HG03175 (cell line): ENCODE measurements around the gene CD44.

Source experiments
- ATAC-seq: cut with Tn5 transposase; IDR thresholded peaks from one replicate; pipeline ENCODE4 v1.9.1; 2021; ENCODE audit warnings: mild to moderate bottlenecking, moderate library complexity; ENCODE audit not compliant: unreplicated experiment

CD44 gene

DNA sequence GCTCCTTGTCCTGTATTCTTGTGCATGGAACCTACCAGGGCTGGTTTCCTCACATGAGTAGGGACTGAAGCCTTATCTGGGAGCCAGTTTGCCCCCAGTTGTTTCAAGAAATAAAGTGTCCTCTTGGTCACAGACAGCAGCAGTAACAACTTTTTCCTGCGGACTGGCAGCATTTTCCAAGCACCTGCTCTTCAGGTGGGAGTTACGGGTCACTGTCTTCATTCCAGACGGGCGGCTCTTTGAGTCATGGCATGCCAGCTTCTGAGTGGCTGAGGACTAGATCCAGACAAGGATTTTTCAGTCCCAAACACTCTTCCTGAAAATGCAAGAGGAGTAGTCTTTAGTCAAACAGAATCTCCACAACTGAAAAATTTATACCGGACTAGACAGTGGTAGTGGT lies 2.7 kb upstream of the CD44 start:
- ATAC-seq, result no peak

GRCh38 chr11:35138058-35138457 lies 913 bp upstream of the CD44 start:
- no peak for ATAC-seq

DNA sequence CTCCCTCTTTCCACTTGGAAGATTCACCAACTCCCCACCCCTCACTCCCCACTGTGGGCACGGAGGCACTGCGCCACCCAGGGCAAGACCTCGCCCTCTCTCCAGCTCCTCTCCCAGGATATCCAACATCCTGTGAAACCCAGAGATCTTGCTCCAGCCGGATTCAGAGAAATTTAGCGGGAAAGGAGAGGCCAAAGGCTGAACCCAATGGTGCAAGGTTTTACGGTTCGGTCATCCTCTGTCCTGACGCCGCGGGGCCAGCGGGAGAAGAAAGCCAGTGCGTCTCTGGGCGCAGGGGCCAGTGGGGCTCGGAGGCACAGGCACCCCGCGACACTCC lies 397 bp upstream of the CD44 start:
- ATAC-seq, result no peak

- no peak for ATAC-seq
These were observed 831 bp downstream of the CD44 start for GRCh38 chr11:35139722-35140282.

DNA sequence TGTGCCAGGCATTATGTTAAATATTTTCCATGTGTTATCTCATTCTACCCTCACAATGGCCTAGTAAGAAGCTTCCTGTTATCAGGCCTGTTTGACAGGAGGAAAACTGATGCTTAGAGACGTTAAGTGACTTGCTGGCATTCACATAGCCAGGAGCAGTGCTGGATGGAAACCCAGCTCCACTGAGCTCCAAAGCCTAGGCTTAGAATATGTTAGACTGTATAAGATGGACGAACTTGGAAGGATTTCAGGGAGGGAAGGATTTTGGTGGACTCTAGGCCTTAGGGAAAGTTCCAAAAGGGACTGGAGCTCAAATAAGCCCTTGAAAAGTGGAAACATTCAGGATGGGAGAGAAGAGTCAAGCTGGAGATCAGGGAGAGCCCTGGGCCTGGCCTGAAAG lies 2.1 kb downstream of the CD44 start:
- ATAC-seq, result no peak

- no peak for ATAC-seq
These were observed 2.6 kb downstream of the CD44 start for GRCh38 chr11:35141571-35141971.

- ATAC-seq, result no peak
These were observed 3.6 kb downstream of the CD44 start for GRCh38 chr11:35142481-35143075.

DNA sequence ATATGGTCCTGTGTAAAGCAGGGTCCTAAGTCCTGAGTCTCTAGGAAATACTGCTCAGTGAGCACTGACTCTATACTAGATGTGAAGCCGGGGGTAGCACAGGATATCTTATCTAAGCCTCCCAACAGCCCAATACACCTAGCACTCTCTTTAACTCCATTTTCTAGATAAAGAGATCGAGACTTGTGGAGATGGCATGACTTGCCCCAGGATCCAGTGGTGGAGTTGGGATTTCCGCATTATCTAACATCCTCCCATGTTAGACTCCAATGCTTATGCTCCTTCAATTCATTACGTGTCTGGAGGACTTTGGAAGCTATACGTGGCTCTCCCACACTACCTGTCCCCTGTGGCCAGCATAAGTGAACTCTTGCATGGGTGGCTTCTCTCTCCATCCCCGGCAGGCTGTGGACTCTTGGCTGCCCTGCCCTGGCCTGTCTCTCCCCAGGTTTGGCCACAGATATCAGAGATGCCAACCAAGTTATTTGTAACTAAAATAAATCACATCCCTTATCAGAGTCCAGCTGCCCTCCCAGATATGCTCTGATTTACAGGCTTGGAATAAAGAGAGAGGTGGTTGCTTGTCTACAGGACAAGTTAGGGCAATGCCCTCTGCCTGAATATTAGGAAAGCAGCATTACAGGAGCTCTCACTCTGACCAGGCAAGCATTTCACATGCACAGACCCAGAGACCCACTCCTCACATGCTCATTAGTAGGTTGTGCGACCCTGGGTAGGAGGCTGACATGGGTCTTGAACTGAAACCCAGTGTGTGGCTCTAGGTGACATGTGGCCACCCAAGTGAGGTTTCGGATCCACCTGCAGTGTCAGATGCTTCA lies 4.5 kb downstream of the CD44 start:
- no peak for ATAC-seq

DNA sequence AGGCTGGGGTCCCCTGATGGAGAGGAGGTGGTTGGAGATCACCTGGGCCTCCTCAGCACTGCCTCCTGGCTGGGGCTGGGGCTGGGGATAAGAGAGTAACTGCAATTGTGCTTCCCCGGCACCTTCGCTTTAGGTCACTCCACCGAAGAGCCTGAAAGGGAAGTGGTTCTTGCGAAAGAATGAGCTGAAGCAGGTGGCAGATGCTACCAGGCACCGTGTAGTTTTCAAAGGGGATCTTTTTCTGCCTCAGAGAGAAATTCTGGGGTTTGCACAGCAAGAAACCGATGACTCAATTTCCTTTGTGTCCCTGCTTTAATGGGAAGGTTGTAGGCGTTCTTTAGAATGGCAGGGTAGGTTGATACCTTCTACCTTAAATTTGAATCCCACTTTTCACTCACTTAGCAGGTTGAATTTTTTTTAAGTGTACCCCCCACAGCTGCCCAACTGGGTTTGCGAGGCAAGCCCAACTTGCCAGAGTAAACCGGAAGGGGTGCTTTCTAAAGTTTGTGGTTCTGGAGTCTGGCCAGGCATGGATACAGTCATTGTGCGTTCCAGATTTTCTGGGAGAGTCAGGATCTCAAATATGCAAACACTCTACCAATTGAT lies 5.3 kb downstream of the CD44 start:
- ATAC-seq, result peak; percentile 47

DNA sequence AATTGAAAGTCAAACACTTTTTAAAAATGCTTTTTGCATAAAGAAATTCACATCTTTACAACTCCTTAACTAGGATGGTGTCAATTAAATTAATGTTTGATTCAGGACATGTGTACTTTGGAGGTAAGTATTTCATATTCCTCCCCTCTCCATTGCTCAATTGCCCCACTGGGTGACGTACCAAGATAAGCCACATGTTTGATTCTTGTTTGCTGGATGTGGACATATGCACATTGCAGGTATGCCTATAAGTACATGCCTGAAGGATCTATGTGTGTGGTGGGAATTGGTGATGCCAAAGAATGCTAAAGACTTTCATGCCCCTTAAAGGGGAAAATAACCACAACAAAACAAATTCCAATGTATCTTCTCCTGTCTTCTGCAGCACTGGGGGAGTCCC lies 5.8 kb downstream of the CD44 start:
- ATAC-seq, result no peak

GRCh38 chr11:35145271-35145670 lies 6.3 kb downstream of the CD44 start:
- peak; percentile 69 for ATAC-seq

- peak; percentile 29 for ATAC-seq
These were observed 7.1 kb downstream of the CD44 start for GRCh38 chr11:35146074-35146521.

DNA sequence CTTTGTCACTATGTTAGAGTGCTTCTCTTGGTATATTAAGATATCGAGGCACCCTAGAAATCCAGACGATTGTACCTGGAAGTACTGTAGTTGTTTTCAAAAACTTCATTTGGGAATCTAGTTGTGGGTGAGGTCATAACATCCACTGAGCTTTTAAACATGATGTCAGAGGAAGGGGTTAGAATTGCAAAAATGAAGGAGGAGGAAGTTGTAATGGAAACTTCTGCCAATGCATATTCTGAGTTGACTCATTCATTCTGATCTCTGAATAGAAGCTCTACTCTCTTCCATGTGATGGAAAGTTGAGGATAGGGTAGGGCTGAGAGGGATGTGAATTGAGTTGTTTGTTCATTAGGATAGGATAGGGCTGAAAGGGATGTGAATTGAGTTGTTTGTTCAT lies 7.7 kb downstream of the CD44 start:
- no peak for ATAC-seq

DNA sequence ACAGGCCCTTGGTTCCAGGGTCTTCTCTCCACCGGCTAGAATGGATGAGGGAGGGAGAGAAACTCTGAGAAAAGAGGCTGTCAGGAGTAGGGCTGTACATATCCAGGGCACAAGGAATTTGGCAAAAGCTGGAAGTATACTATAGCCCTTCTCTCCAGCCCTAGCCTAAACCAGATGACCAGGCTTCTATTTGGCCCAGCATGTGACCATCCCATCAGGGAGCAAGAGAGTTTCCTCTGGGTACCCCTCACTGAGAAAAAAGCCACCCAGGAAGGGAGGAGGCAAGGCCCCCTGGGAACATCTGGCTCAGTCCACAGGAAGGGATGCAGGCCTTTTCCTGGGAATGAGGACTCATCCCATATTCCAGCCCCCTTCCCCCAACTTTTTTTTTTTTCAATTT lies 8.3 kb downstream of the CD44 start:
- ATAC-seq, result no peak

- ATAC-seq, result no peak
These were observed 9.3 kb downstream of the CD44 start for GRCh38 chr11:35148163-35148837.

- ATAC-seq, result no peak
These were observed 11.5 kb downstream of the CD44 start for GRCh38 chr11:35150454-35150853.

DNA sequence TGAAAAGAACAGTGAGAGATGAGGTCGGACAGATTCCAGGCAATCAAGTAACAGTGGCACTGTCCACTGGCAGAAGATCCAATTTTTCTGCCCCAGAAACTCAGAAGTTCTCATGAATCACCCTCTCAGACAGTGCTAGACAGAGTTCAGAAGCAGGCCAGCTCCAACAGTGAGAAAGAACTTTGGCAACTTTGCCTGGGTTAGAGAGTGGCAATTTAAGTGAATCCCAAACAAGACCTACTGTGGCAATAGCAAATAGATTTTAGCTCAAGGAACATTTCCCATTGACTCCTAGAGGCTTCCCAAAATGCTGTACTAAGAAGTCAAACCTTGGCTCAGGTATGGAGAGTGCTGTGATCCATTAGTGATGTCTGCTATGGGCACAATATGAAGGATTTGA lies 12.3 kb downstream of the CD44 start:
- no peak for ATAC-seq

- no peak for ATAC-seq
These were observed 12.8 kb downstream of the CD44 start for GRCh38 chr11:35151683-35152280.

DNA sequence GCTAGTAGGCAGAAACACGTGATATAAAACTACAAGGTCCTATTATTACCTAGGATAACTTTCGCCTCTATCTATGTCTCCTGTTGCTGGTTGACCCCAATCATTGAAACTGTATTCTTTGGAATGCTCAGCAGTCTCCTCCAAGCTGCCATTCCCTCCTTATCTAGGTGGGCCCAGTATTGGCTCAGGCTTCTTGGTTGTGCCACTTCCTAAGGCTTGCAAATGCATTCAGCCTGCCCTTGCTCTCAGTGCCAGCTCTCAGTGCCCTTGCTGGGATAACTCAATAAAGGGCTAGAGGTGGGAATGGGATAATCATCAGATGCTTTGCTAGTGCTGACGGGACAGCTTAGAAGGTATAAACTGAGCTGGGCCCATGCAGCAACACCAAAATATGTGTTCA lies 13.6 kb downstream of the CD44 start:
- ATAC-seq, result no peak

- no peak for ATAC-seq
These were observed 14.3 kb downstream of the CD44 start for GRCh38 chr11:35153280-35153679.

DNA sequence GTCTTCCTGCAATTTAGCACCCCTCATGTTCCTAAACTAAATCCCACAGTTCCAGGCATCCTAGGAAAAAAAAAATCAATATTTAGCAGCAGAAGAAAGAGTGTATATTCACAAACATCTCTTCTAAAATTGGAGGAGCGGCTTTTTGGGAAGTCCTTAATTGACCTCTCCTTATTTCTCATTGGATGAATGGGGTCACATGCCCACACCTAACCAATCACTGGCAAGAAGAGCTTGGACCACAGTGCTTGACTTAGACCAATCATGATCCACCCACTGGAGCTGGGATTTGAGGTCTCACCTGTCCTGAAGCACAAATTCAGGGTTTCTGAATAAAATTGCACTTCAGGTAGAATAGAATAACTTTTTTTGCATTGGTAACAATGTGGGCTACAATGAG lies 16.0 kb downstream of the CD44 start:
- ATAC-seq, result no peak
